ENCODE data around the gene FRMD8. TPM values are rescaled to one million over a fixed set of nuclear protein-coding genes. Genes with fewer than 3 reads are reported as not detected.

FRMD8 gene
- total RNA-seq, 1 donor from 2014 or later, result 99.3 TPM

GRCh38 chr11:65383778-65384177 is 2.7 kb upstream of the FRMD8 start:
- Histone ChIP-seq H3K27ac (peak overlapping the region; percentile 95 to 97), H3K4me3 (no peak overlapping the region), H3K4me1 (peaks cover 13 to 43% of the 10 kb centered on the region in 2 donors), H3K9me3 (no peaks in the 10 kb centered on the region), H3K36me3 (no peaks in the 10 kb centered on the region), H3K27me3 (no peaks in the 10 kb centered on the region)
- intact Hi-C loops (cut with DNase I), result loop anchor here (5.0 kb wide), 1 partner anchor 189 kb away; the partner anchor contains the start of genes FAM89B and ZNRD2
- DNase-seq (ENCODE audit: low spot score in 2 of 2), result no peak
- no peak for TF ChIP-seq CTCF (IDR thresholded peaks at IDR 0.05)

GRCh38 chr11:65384301-65384889 is 2.0 kb upstream of the FRMD8 start:
- Histone ChIP-seq H3K4me1 (peaks cover 13 to 47% of the 10 kb centered on the region in 2 donors), H3K27me3 (no peaks in the 10 kb centered on the region), H3K9me3 (no peaks in the 10 kb centered on the region), H3K27ac (peak overlapping the region; percentile 95 to 97), H3K36me3 (no peaks in the 10 kb centered on the region), H3K4me3 (no peak overlapping the region)
- no peak for TF ChIP-seq CTCF (IDR thresholded peaks at IDR 0.05)
- intact Hi-C loops (cut with DNase I), result loop anchor here (5.0 kb wide), 1 partner anchor 188 kb away; the partner anchor contains the start of genes FAM89B and ZNRD2
- no peak for DNase-seq (ENCODE audit: low spot score in 2 of 2)

- DNase-seq (ENCODE audit: low spot score in 2 of 2), result no peak
- Histone ChIP-seq H3K4me3 (no peak overlapping the region), H3K27ac (no peak overlapping the region), H3K9me3 (no peaks in the 10 kb centered on the region), H3K36me3 (peaks cover 0 to 3% of the 10 kb centered on the region in 2 donors), H3K4me1 (peaks cover 7 to 46% of the 10 kb centered on the region in 2 donors), H3K27me3 (no peaks in the 10 kb centered on the region)
- intact Hi-C loops (cut with DNase I), result no loop called here
- no peak for TF ChIP-seq CTCF (IDR thresholded peaks at IDR 0.05)
Observed at GRCh38 chr11:65388731-65389130, 2.3 kb downstream of the FRMD8 start.

GRCh38 chr11:65389294-65389980 is 3.0 kb downstream of the FRMD8 start:
- DNase-seq (ENCODE audit: low spot score in 2 of 2), result no peak
- Histone ChIP-seq H3K4me3 (no peak overlapping the region), H3K27me3 (no peaks in the 10 kb centered on the region), H3K4me1 (peaks cover 7 to 41% of the 10 kb centered on the region in 2 donors), H3K27ac (peak overlapping the region; percentile 51 to 70), H3K36me3 (peaks cover 5 to 10% of the 10 kb centered on the region in 2 donors), H3K9me3 (no peaks in the 10 kb centered on the region)
- intact Hi-C loops (cut with DNase I), result no loop called here
- TF ChIP-seq CTCF (IDR thresholded peaks at IDR 0.05), result no peak

- no peak for DNase-seq (ENCODE audit: low spot score in 2 of 2)
- no peak for TF ChIP-seq CTCF (IDR thresholded peaks at IDR 0.05)
- Histone ChIP-seq H3K27me3 (no peaks in the 10 kb centered on the region), H3K27ac (peak overlapping the region; percentile 51 to 70), H3K4me3 (peak overlapping the region; percentile 33 to 36), H3K9me3 (no peaks in the 10 kb centered on the region), H3K36me3 (peaks cover 14 to 17% of the 10 kb centered on the region in 2 donors), H3K4me1 (peaks cover 7 to 36% of the 10 kb centered on the region in 2 donors)
- intact Hi-C loops (cut with DNase I), result no loop called here
Observed at GRCh38 chr11:65390099-65390941, 3.9 kb downstream of the FRMD8 start.
